GM21367 (cell line): Measurements from ENCODE around the gene AGRN.
"Not testable (repeated sequence)": the region's sequence is repeated elsewhere in the genome, so short reads cannot be mapped to it uniquely, and the experiment has no call there.

Experiments
- ATAC-seq: cut with Tn5 transposase; IDR thresholded peaks from one replicate; pipeline ENCODE4 v1.9.1; 2021; ENCODE audit not compliant: unreplicated experiment

Gene AGRN

DNA sequence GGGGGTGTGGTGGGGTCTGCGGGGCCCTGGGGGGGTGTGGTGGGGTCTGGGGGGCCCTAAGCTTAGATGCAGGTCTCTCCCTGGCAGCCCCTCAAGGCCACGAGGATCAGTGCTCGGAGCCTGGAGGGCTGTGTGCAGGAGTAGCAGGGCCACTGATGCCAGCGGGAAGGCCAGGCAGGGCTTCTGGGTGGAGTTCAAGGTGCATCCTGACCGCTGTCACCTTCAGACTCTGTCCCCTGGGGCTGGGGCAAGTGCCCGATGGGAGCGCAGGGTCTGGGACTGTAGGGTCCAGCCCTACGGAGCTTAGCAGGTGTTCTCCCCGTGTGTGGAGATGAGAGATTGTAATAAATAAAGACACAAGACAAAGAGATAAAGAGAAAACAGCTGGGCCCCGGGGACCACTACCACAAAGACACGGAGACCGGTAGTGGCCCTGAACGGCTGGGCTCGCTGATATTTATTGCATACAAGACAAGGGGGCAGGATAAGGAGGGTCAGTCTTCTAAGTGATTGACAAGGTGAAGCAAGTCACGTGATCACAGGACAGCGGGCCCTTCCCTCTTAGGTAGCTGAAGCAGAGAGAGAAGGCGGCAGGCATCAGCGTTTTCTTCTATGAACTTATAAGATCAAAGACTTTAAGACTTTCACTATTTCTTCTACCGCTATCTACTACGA lies 45.5 kb downstream of the AGRN start:
- no peak for ATAC-seq

- ATAC-seq: not testable (repeated sequence)
Measured at GRCh38 chr1:1065940-1066304, 46.0 kb downstream of the AGRN start.

GRCh38 chr1:1066403-1067283 lies 46.7 kb downstream of the AGRN start:
- ATAC-seq: no peak

DNA sequence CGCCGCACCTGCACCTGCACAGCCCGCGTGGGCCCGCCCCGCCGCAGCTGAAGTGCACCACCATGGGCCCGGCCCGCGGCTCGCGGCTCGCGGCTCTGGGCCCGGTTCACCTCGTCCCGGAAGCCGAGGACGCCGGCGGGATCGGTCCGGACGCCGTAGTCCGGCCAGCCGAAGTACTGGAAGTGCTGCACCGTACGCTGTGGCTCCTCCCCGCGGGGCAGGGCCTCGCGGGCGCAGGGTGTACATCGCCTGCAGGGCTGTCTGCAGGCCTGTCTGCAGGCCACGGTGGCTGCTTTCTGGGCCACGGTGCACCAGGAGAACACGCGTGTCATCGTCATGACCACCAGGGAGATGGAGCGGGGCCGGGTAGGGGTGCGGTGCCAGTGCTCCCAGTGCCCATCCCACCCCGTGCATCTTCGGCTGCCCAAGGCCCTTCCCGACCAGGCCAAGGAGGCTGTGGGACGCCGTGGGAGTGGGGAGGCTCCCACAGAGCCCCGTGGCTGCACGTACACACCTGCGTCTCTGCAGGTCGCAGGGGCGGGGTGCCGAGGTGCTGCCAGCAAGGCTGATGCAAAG lies 47.5 kb downstream of the AGRN start:
- ATAC-seq: no peak

DNA sequence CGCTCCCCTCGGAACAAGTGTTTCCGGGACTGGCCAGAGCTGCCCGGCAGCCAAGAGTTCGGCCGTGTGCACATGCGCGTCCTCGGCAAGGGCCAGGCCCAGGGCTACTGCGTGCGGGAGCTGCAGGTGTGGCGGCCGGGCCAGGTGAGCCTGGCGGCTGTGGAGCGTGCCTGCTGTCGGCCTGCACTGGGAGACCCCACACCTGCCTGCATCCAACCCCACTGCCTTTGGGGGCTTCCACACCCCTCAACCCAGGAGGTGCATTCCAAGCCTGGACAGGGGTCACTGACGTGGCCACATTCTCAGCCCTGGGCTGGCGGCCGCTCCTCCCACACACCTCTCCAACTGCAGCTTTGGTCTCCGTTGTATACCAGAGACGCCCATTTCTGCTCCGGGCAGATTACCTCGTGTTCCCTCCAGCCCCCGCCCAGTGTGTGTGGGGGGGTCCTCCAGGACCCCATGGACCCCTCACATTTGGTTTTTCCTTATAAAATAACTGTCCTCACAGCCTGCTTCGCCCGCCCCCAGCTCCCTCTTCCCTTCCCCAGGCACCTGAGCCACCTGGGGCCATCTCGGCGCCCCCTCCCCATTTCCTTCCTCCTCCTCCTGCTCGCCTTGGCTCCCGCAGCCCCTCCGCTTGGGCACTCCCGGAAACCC lies 48.1 kb downstream of the AGRN start:
- no peak for ATAC-seq

- no peak for ATAC-seq
Measured at GRCh38 chr1:1068517-1069055, 48.7 kb downstream of the AGRN start.

GRCh38 chr1:1069056-1069710 lies 49.3 kb downstream of the AGRN start:
- ATAC-seq: no peak

DNA sequence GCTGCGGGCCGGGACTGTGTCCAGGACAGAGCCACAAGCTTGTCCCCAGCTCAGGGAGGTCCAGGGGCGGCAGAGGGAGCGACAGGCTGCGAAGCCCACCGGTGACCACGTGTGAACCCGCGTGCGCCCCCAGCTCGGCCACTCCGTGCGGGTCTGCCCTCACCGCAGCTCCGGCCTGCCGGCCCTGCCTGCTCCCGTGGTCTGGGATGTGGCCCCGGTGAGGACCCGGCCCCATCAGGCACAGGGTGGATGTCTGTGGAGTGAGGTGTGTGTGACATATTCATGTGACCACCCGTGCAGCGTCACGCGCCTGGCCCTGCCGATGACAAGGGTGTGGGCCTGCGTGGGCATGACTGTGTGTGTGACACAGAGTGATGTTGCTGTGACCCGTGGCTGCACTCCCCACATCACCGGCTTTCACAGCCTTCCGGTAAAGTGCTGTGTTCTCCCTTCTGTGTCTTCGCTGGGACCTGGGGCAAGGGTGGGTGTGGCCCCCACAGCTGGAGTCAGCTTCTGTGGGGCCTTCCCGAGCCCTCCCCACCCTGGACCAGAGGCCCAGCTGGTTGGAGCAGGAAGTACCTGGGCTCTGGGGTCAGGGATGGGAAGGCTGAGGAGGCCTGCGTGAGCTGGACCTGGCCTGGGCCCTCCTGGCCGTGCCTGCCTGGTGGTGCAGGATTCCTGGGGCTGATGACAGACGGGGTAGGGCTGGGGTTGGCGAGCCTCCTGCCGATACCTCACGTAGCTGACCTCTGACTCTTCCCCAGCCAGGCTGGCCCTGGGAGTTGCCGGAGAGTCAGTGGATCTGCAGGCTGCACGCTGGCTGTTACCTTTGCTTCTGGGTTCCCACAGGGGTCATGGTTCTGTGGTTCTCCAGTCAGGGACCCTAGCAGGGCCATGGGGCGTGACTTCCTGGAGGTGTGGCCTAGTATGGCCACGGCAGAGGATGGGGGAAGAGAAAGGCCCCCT lies 50.1 kb downstream of the AGRN start:
- ATAC-seq: no peak

- ATAC-seq: no peak
Measured at GRCh38 chr1:1071486-1072298, 51.8 kb downstream of the AGRN start.

GRCh38 chr1:1072299-1072848 lies 52.5 kb downstream of the AGRN start:
- ATAC-seq: no peak

DNA sequence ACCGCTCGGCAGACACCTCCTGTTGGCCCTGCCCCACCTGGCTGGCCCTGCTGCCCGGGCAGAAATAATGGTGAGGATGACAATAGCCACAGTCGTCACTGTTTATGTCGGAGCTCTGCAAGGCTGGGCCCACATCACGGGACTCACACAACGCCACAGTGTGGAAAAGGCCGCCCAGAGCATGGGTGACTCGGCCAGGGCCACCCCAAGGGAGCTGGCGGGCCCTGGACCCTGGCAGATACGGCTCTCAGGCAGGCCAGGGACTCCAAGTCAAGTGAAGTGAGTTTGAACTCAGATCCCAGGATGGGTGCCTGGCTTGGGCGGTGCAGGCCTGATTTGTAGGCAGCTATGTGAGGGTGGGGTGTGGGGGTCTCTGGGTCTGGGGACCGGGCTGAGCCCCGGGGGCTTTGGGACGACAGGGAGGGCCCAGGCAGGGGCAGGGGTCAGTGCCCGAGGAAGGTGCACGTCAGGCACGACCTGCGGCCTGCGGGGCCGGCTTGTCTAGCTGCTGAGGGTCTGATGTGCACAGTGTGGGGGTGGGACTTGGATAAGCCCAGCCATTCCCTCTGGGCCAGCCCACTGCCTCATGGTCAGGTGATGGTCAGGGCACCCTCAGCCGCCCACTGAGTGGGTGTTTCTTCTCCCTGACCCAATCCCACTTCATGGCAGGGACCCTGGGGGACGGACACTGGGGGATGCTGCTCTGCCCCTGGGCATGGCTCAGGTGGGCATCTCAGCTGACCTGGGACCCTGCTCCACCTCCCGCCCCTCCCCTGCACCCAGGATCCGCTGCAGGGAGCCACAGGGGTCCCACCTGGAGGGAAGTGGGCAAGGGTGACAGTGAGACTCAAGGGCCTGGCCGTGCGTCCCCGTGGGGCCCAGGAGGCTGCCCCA lies 53.2 kb downstream of the AGRN start:
- no peak for ATAC-seq

DNA sequence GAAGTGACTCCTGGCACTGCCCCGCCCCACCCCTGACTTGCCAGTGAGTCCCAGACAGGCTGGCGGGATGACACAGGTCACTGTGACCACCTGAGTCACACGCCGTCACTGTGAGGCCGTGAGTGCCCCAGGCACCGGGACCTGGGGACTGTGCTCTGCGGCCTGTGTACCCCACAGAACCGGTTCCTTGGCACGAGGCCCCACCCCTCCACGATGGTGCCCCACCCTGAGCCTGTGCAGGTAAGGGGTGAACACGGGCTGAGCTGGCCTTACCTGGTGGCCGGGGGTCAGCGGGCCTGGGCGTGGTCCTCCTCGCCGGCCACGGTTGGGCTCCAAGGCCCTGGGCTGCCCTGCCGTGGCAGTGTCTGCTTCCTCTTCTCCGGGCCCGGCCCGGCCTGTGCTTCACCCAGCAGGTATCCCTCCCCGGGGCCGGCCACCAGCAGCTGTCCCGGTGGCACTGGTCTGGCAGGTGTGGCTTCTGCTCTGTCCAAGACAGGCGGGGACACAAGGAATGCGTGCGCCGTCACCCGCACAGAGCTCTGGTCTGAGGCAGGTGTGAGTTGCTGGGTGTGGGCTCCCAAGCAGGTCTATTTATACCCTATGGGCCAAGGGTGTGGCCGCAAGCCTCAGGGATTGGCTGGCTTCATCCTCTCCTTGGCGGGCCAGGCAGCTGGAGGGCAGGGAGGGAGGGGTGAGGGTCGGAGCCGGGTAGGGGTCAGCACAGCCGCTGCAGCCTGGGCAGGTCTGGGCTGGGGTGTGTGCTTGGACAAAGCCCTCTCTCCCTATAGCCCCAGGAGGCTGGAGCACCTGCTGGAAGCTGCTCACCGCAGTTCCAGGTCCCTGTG lies 54.0 kb downstream of the AGRN start, which contains the start of gene RNF223:
Gene RNF223 (minus strand): TSS at position 564 of the 845 bp plus-strand sequence. CDS start 1,740 bp downstream, outside the sequence.
- no peak for ATAC-seq

GRCh38 chr1:1074631-1075147 lies 54.8 kb downstream of the AGRN start:
- ATAC-seq: no peak

DNA sequence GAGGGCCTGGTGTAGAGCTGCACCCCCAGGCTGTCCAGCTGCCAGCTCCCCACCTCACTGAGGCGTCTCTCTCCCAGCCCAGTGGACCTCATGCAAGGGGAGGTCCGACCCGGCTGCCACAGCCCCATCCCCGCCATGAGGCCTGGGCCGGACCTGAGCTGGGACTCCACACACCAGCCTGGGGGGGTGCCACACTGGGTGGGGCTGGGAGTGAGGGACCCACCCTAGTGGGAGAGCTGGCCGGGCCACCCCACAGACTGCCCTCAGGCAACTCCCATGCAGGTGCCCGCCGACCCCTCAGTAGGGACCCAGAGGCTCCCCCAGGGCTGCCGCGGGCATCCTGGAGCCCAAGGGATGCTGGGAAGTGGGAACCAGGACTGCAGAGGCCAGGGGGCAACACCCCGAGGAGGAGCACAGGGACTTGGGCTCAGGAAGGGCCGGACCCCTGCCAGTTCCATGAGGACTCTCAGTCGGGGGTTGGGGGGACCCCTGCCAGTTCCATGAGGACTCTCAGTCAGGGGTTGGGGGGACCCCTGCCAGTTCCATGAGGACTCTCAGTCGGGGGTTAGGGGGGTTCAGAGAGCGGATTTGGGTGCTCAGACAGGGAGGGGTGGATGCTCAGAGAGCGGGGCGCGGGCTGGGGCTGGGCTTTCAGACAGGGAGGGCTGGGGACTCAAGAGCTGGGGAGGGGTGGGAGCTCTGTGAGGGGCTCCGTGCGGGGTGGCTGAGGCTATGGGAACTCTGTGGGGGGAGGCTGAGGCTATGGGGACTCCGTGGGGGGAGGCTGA lies 55.4 kb downstream of the AGRN start:
- no peak for ATAC-seq

DNA sequence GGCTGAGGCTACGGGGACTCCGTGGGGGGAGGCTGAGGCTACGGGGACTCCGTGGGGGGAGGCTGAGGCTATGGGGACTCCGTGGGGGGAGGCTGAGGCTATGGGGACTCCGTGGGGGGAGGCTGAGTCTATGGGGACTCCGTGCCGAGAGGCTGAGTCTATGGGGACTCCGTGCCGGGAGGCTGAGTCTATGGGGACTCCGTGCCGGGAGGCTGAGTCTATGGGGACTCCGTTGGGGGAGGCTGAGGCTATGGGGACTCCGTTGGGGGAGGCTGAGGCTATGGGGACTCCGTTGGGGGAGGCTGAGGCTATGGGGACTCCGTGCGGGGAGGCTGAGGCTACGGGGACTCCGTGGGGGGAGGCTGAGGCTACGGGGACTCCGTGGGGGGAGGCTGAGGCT lies 57.5 kb downstream of the AGRN start:
- not testable (repeated sequence) for ATAC-seq
